ENCODE measurements around the gene SQOR.

The SQOR gene

GRCh38 chr15:45606413-45606812 lies 28.4 kb upstream of the SQOR start:
- no peak for TF ChIP-seq CTCF (IDR thresholded peaks at IDR 0.05; ENCODE audit: low read depth, low read length)
- no peak overlapping the region for H3K4me3 ChIP-seq (replicated peaks in 1 of 2; ENCODE audit: low read depth in 2 of 2, low read length in 2 of 2)
- peak in 1 of 2 donors; percentile 42 for DNase-seq (ENCODE audit: low read depth in 2 of 2)

GRCh38 chr15:45606841-45607240 lies 28.0 kb upstream of the SQOR start:
- no peak for TF ChIP-seq CTCF (IDR thresholded peaks at IDR 0.05; ENCODE audit: low read depth, low read length)
- H3K4me3 ChIP-seq (replicated peaks in 1 of 2; ENCODE audit: low read depth in 2 of 2, low read length in 2 of 2) = no peak overlapping the region
- no peak for DNase-seq (ENCODE audit: low read depth in 2 of 2)

- peak; percentile 47 for TF ChIP-seq CTCF (IDR thresholded peaks at IDR 0.05; ENCODE audit: low read depth, low read length)
- DNase-seq (ENCODE audit: low read depth in 2 of 2) = peak; percentile 36 to 53
- no peak overlapping the region for H3K4me3 ChIP-seq (replicated peaks in 1 of 2; ENCODE audit: low read depth in 2 of 2, low read length in 2 of 2)
Measured at GRCh38 chr15:45611305-45611704, 23.5 kb upstream of the SQOR start.

- no peak overlapping the region for H3K4me3 ChIP-seq (replicated peaks in 1 of 2; ENCODE audit: low read depth in 2 of 2, low read length in 2 of 2)
- DNase-seq (ENCODE audit: low read depth in 2 of 2) = peak; percentile 41 to 60
- no peak for TF ChIP-seq CTCF (IDR thresholded peaks at IDR 0.05; ENCODE audit: low read depth, low read length)
Measured at GRCh38 chr15:45612790-45613415, 21.9 kb upstream of the SQOR start.

- DNase-seq (ENCODE audit: low read depth in 2 of 2) = no peak
- no peak for TF ChIP-seq CTCF (IDR thresholded peaks at IDR 0.05; ENCODE audit: low read depth, low read length)
- no peak overlapping the region for H3K4me3 ChIP-seq (replicated peaks in 1 of 2; ENCODE audit: low read depth in 2 of 2, low read length in 2 of 2)
Measured at GRCh38 chr15:45616901-45617323, 17.9 kb upstream of the SQOR start.

- TF ChIP-seq CTCF (IDR thresholded peaks at IDR 0.05; ENCODE audit: low read depth, low read length) = no peak
- no peak overlapping the region for H3K4me3 ChIP-seq (replicated peaks in 1 of 2; ENCODE audit: low read depth in 2 of 2, low read length in 2 of 2)
- no peak for DNase-seq (ENCODE audit: low read depth in 2 of 2)
Measured at GRCh38 chr15:45618813-45619212, 16.0 kb upstream of the SQOR start.

GRCh38 chr15:45628136-45628535 lies 6.7 kb upstream of the SQOR start:
- DNase-seq (ENCODE audit: low read depth in 2 of 2) = no peak
- H3K4me3 ChIP-seq (replicated peaks in 1 of 2; ENCODE audit: low read depth in 2 of 2, low read length in 2 of 2) = no peak overlapping the region
- no peak for TF ChIP-seq CTCF (IDR thresholded peaks at IDR 0.05; ENCODE audit: low read depth, low read length)

Data from cardiac fibroblast (primary cell).